GM21423 (cell line): Measurements from ENCODE around the gene NEK7.

Source experiments
- ATAC-seq: cut with Tn5 transposase; IDR thresholded peaks from one replicate; pipeline ENCODE4 v1.9.1; 2021; ENCODE audit warnings: mild to moderate bottlenecking, moderate library complexity; ENCODE audit not compliant: unreplicated experiment

The NEK7 gene

GRCh38 chr1:198141668-198142351 is 15.0 kb upstream of the NEK7 start:
- no peak for ATAC-seq

- ATAC-seq, result peak; percentile 68
These were observed 13.0 kb upstream of the NEK7 start for GRCh38 chr1:198143797-198144196.

DNA sequence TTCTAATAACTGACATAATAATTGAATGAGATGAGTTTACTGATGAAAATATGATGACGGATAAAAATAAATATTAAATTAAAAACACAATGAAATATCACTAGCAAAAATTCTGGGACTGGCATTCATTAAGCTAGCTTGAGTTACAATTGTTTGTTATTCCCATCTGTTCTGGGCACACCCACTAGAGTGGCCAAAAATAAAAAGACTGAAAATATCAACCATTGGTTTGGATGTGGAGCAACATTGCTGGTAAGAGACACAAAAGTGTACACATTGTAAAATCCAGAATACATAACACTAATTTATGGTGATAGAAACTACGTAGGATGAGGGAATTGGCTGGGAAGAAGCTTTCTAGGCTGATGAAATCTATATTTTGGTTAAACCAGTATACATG is 9.6 kb upstream of the NEK7 start:
- no peak for ATAC-seq

- ATAC-seq, result no peak
These were observed 6.4 kb upstream of the NEK7 start for GRCh38 chr1:198150369-198150768.

- no peak for ATAC-seq
These were observed 5.1 kb upstream of the NEK7 start for GRCh38 chr1:198151688-198152087.

GRCh38 chr1:198153103-198153502 is 3.7 kb upstream of the NEK7 start:
- ATAC-seq, result no peak

GRCh38 chr1:198153804-198154203 is 3.0 kb upstream of the NEK7 start:
- ATAC-seq, result no peak

GRCh38 chr1:198155253-198155652 is 1.5 kb upstream of the NEK7 start:
- ATAC-seq, result no peak

- peak; percentile 15 for ATAC-seq
These were observed 570 bp upstream of the NEK7 start for GRCh38 chr1:198156111-198156744.

DNA sequence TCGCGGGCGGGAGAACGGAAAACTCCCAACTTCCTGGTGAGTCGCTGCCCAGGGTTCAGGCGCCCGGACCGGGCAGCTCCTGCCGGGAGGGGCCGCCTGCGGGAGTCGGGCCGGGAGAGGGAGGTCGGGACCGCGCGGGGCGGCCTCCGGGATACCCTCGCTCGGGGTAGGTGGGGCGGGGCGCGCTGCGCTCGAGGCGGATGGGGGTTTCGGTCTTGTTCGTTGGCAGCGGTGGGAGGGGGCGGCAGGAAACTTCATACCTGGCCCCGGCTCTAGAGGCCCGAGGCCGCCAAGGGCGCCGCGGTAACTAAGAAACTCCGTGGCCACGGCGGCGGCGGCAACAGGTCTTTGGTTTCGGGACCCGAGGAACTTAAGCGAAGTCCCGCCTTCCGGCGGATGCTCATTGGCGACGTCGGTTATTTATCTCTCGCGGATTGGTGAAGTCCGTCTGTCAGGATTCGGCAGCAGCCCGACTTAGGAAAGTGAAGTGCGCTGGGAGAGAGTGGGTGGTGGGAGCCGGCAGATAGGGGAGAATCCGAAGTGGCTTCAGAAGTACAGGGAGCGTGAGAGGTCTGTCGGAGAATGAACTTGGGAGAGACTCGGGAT is 546 bp downstream of the NEK7 start:
- ATAC-seq, result peak; percentile 38

DNA sequence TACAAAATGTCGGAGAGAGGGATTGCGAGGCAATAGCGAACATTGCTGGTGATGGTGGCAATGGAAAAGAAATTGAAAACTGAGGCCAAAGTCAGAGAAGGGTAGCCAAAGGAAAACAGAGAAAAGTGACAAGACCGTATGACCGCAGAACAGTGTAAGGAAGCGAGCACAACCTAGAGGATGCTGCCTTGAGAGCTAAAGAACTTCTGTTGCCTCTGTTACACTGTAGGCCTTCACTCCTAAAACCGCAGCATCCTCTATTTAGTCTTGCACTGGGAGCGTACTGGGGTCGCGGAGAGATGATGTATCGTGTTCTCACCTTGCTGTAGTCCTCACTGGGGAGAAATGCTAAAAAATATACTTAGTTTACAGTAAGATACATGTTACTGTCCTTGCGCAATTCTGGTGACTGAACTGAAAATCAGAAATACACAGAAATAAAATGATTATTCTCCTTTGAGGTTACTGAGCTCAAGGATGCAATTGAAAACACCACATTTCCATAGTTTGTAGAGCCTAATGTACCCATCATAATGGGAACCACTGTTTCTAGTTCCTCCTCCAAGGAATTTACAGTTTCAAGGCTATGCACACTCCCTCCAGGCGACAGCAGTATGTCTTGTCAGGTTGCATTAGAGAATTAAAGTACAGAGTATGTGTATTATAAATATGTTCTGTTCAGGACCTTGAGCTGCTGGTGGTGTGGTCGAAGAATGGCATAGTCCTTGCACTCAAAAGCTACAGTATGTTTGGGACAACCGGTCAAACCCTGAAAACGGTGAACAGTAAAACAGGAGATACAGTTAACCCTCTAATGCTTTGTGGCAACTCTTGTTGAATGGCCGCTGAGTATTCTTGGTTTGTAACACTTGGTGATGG is 1.3 kb downstream of the NEK7 start:
- ATAC-seq, result no peak

DNA sequence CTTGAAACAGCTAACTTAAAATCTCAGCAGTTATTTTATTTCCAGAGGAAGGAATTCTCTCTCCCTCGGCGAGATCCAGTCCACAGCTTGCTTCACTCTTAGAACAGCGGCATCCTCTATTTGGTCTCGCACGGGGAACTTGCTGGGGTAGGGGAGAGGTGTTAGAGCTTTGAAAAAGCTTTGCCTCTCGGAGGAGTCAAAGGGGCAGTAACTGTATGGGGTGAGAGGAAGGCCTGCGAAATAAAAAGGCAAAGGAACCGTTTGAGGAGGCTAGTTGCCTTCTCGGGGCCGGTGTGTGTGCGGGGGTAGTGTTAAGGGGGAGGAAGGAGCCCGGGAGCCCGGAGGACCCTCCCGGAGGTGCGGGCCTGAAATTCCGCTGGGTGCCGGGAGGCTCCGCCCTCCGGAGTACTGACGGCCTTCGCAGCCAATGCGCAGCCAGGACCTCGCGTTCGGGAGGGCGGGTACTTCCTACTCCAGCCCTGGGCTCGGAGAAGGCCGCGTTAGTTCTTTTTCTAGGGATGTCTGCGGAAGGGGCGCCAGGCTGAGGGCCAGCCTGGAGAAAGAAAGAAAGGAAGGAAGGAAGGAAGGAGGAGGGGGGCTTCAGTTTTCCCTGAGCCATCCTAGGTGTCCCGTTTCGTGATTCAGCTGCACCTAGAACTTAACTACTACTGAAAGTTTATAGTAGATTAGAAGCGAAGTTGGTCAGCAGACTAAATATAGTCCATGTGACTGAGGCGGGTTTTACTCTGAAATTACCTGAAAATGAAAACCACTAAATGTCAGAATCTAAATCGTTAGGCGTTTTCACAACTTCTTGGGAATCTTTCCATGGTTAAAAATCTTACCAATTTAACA is 2.2 kb downstream of the NEK7 start:
- peak; percentile 74 for ATAC-seq

DNA sequence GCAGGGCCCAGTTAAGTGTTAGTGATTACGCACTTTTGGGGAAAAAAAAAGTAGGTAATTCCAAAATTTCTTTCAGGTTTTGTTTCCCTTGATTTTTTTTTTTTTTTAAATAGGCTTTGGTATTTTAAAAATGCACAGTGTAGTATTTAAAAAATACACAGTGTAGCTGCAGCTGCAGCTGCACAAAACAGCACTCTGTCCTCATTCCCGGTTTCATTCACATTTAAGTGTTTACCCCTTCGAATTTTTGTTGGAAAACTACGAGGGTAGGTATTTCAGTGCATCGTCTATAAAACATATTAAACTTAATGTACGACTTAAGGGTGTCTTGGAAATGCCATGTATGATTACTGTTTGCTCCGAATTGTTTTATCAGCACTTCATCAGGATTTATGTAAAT is 3.4 kb downstream of the NEK7 start:
- ATAC-seq, result no peak

DNA sequence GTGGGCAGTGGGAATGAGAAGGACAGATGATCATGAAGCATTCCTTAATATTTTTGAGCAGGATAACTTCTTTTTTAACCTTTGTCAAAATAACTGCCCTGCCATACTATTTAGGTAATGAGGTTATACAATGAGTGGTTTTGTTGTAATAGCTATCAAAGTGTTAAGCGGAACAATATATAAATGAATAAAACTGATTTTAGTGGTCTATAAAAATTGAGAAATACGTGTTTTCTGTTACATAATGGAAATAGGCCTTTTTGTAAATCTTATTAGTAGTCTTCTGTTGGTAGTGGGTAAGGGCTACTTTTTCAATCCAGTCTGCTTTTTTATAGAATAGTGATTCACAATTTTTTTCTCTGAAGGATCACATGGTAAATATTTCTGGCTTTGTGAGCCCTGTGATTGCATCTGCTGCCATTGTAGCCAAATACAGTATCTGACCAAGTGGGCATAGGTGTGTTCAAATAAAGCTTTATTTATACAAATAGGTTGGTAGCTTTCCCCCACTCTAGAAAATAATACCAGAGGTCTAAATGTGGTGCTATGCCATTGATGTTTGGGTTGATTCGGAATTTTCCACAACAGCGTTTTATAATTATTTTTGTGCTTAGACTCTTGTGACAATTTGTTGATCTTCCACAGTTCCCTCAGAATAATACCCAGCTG is 4.3 kb downstream of the NEK7 start:
- no peak for ATAC-seq

DNA sequence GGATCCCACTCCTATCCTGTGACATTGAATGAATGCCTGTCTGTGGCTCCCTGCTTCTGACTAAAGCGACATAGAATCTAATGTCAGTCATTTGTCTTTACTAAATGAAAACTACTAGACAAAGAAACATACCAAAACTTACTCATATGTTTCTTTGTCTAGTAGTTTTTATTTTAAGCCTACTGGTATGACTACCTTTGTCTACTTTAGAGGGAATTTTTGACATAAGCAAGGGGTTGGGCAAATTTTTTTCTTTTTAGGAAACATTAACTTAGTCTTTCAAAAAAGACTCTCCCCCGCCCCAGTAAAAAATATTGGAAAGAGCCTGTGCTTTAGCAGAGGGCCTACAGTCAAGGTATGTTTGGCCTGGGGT is 4.9 kb downstream of the NEK7 start:
- ATAC-seq, result no peak

DNA sequence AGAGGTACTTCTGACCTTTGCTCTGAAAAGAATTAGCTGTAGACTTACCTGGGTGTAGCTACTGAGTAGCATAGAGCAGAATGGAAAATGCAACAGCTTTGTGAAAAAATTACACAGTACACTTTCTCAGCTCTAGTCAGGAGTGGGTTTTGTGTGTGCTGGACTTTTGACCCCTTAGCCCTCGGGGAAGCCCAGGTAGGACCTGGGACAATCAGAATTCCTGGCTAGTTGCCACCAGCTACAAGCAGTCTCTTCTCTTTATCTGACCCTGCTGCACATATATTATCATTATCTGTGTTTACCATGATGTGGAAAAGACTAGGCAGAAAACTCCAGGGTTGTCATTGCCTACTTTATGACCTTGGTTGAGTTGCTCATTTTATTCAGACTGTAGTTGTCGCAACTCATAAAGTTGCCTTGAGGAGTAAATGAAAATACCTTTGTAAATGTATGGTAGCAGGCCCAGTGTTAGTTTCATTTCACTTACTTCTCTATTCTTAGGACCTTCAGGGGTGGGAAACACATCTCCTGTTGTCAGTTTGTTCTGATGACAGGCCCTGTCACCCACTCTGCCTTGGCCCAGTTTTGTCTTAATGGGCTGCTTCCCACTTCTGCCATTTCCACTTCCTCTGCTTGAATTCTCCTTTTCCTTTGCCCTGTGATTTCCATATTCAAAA is 5.4 kb downstream of the NEK7 start:
- peak; percentile 22 for ATAC-seq

GRCh38 chr1:198165927-198166647 is 9.3 kb downstream of the NEK7 start:
- ATAC-seq, result peak; percentile 26

DNA sequence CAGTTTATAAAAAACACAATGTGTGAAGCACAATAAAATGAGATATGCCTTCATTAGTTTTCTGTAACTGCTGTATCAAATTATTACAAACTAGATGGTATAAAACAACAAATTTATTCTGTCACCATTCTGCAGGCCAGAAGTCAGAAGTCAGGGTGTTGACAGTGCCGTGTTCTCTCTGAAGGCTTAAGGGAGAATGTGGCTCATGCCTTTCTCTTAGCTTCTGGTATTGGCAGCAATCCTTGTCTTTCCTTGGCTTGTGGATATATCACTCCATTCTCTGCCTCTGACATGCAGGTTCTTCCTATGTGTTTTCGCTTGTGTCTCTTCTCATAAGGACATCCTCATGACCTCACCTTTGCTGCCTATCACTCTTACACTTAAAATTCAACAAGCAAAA is 10.1 kb downstream of the NEK7 start:
- no peak for ATAC-seq

- ATAC-seq, result peak; percentile 62
These were observed 10.7 kb downstream of the NEK7 start for GRCh38 chr1:198167436-198167934.
